Measurements from ENCODE around the gene IP6K2. TPM values are rescaled to one million over a fixed set of nuclear protein-coding genes. Genes with fewer than 3 reads are reported as not detected.

The IP6K2 gene
- total RNA-seq, 1 experiment from 2014 or later: 102 TPM

GRCh38 chr3:48696601-48697000 lies 20.4 kb downstream of the IP6K2 start:
- Histone ChIP-seq H3K9me2 (replicated peaks; ENCODE audit: low read length) (no peaks in the 10 kb centered on the region), H3K27me3 (ENCODE audit: low read length) (no peaks in the 10 kb centered on the region), H3K9ac (ENCODE audit: low read length) (no peak overlapping the region), H3K27ac (ENCODE audit: low read length) (no peak overlapping the region), H3K9me3 (ENCODE audit: low read length) (no peaks in the 10 kb centered on the region), H3K4me1 (ENCODE audit: insufficient read depth, low read length) (peaks cover 22% of the 10 kb centered on the region; the same call in 1 of the 2 replicates), H4K20me1 (ENCODE audit: low read length) (peaks cover 52% of the 10 kb centered on the region), H3K4me2 (ENCODE audit: low read length) (no peak overlapping the region), H3F3A (ENCODE audit: low read length, unreplicated experiment) (no peaks in the 10 kb centered on the region), H2AFZ (ENCODE audit: low read length) (no peak overlapping the region), H3K36me3 (ENCODE audit: low read depth, low read length) (peaks cover 67% of the 10 kb centered on the region), H3K79me2 (ENCODE audit: low read length) (peaks cover 77% of the 10 kb centered on the region), H3K4me3 (ENCODE audit: low read length) (no peak overlapping the region)
- BruUV-seq (replicated peaks): no TSS peak
- intact Hi-C loops (cut with micrococcal nuclease): no loop called here
- ATAC-seq (no peak), DNase-seq (no peak)
- CTCF ChIA-PET: no interaction called here
- TF ChIP-seq EZH2phosphoT487 (IDR thresholded peaks at IDR 0.05; ENCODE audit: borderline replicate concordance, low read length) (no peak), CTCF (conservative IDR thresholded peaks at IDR 0.05; ENCODE audit: low read depth, low read length) (no peak), EZH2 (IDR thresholded peaks at IDR 0.05; ENCODE audit: low read length, unreplicated experiment) (no peak)
- POLR2A ChIA-PET (ENCODE audit: unreplicated experiment): interaction anchor here (0.7 kb wide), 1 partner anchor 10 kb away, joined by 3 read pairs; no protein-coding TSS in a partner anchor

GRCh38 chr3:48696156-48696555 lies 20.9 kb downstream of the IP6K2 start:
- Histone ChIP-seq H3F3A (ENCODE audit: low read length, unreplicated experiment) (no peaks in the 10 kb centered on the region), H3K4me3 (ENCODE audit: low read length) (no peak overlapping the region), H3K9ac (ENCODE audit: low read length) (no peak overlapping the region), H3K27me3 (ENCODE audit: low read length) (no peaks in the 10 kb centered on the region), H3K9me2 (replicated peaks; ENCODE audit: low read length) (no peaks in the 10 kb centered on the region), H3K4me2 (ENCODE audit: low read length) (no peak overlapping the region), H3K36me3 (ENCODE audit: low read depth, low read length) (peaks cover 70% of the 10 kb centered on the region), H3K79me2 (ENCODE audit: low read length) (peaks cover 73% of the 10 kb centered on the region), H4K20me1 (ENCODE audit: low read length) (peaks cover 52% of the 10 kb centered on the region), H3K27ac (ENCODE audit: low read length) (no peak overlapping the region), H3K9me3 (ENCODE audit: low read length) (no peaks in the 10 kb centered on the region), H3K4me1 (ENCODE audit: insufficient read depth, low read length) (peaks cover 22% of the 10 kb centered on the region; the same call in 1 of the 2 replicates), H2AFZ (ENCODE audit: low read length) (no peak overlapping the region)
- intact Hi-C loops (cut with micrococcal nuclease): no loop called here
- no TSS peak for BruUV-seq (replicated peaks)
- no peak for ATAC-seq
- CTCF ChIA-PET: no interaction called here
- no peak for DNase-seq
- POLR2A ChIA-PET (ENCODE audit: unreplicated experiment): interaction anchor here (0.7 kb wide), 1 partner anchor 10 kb away, joined by 3 read pairs; no protein-coding TSS in a partner anchor
- TF ChIP-seq EZH2phosphoT487 (IDR thresholded peaks at IDR 0.05; ENCODE audit: borderline replicate concordance, low read length): no peak

- POLR2A ChIA-PET (ENCODE audit: unreplicated experiment): no interaction called here
- ATAC-seq: peak; percentile 34
These were observed 21.6 kb downstream of the IP6K2 start for GRCh38 chr3:48695393-48695753.

More at GRCh38 chr3:48695393-48695753, 21.6 kb downstream of the IP6K2 start:
- H3K9ac ChIP-seq (ENCODE audit: low read length): no peak overlapping the region
- H4K20me1 ChIP-seq (ENCODE audit: low read length): peaks cover 52% of the 10 kb centered on the region
- no peak overlapping the region for H3K4me3 ChIP-seq (ENCODE audit: low read length)
- no peaks in the 10 kb centered on the region for H3K27me3 ChIP-seq (ENCODE audit: low read length)
- peaks cover 76% of the 10 kb centered on the region for H3K36me3 ChIP-seq (ENCODE audit: low read depth, low read length)
- peaks cover 65% of the 10 kb centered on the region for H3K79me2 ChIP-seq (ENCODE audit: low read length)
- H3K9me3 ChIP-seq (ENCODE audit: low read length): no peaks in the 10 kb centered on the region
- H3K27ac ChIP-seq (ENCODE audit: low read length): no peak overlapping the region
- intact Hi-C loops (cut with micrococcal nuclease): no loop called here
- H2AFZ ChIP-seq (ENCODE audit: low read length): no peak overlapping the region
- H3K4me2 ChIP-seq (ENCODE audit: low read length): no peak overlapping the region
- TF ChIP-seq EZH2phosphoT487 (IDR thresholded peaks at IDR 0.05; ENCODE audit: borderline replicate concordance, low read length): no peak
- H3K4me1 ChIP-seq (ENCODE audit: insufficient read depth, low read length): peaks cover 18% of the 10 kb centered on the region; the same call in 1 of the 2 replicates
- BruUV-seq (replicated peaks): no TSS peak
- no peak for DNase-seq
- H3F3A ChIP-seq (ENCODE audit: low read length, unreplicated experiment): no peaks in the 10 kb centered on the region
- H3K9me2 ChIP-seq (replicated peaks; ENCODE audit: low read length): no peaks in the 10 kb centered on the region
- CTCF ChIA-PET: no interaction called here
